ENCODE data around the gene GID8.
"Not testable (repeated sequence)": the region's sequence is repeated elsewhere in the genome, so short reads cannot be mapped to it uniquely, and the experiment has no call there.

Gene GID8

GRCh38 chr20:62959101-62959971 lies 21.4 kb downstream of the GID8 start:
- no peak for DNase-seq

GRCh38 chr20:62959998-62960436 lies 22.1 kb downstream of the GID8 start:
- DNase-seq = no peak

GRCh38 chr20:62960446-62961309 lies 22.7 kb downstream of the GID8 start:
- DNase-seq = not testable (repeated sequence)

- DNase-seq = no peak
Measured at GRCh38 chr20:62961310-62961783, 23.4 kb downstream of the GID8 start.

GRCh38 chr20:62961799-62962198 lies 23.9 kb downstream of the GID8 start:
- DNase-seq = no peak

GRCh38 chr20:62962221-62962879 lies 24.4 kb downstream of the GID8 start:
- no peak for DNase-seq

GRCh38 chr20:62962891-62963613 lies 25.1 kb downstream of the GID8 start:
- DNase-seq = no peak

GRCh38 chr20:62963614-62964397 lies 25.9 kb downstream of the GID8 start:
- no peak for DNase-seq

- no peak for DNase-seq
Measured at GRCh38 chr20:62964700-62965099, 26.8 kb downstream of the GID8 start.

- no peak for DNase-seq
Measured at GRCh38 chr20:62965363-62965771, 27.4 kb downstream of the GID8 start.

GRCh38 chr20:62966212-62967148 lies 28.5 kb downstream of the GID8 start:
- no peak for DNase-seq

GRCh38 chr20:62967149-62967501 lies 29.2 kb downstream of the GID8 start:
- no peak for DNase-seq

GRCh38 chr20:62967628-62968351 lies 29.8 kb downstream of the GID8 start:
- no peak for DNase-seq

- no peak for DNase-seq
Measured at GRCh38 chr20:62968378-62969178, 30.6 kb downstream of the GID8 start.

GRCh38 chr20:62969179-62969760 lies 31.3 kb downstream of the GID8 start:
- DNase-seq = no peak

GRCh38 chr20:62969939-62970306 lies 32.0 kb downstream of the GID8 start:
- DNase-seq = no peak

- no peak for DNase-seq
Measured at GRCh38 chr20:62970307-62971210, 32.6 kb downstream of the GID8 start.
